Measurements from ENCODE around the gene KCNH1. TPM values are rescaled to one million over a fixed set of nuclear protein-coding genes. Genes with fewer than 3 reads are reported as not detected.

KCNH1 gene
- total RNA-seq, 1 donor from 2014 or later, result 0.10 TPM

GRCh38 chr1:210876275-210876674 lies 257.7 kb downstream of the KCNH1 start:
- DNase-seq (ENCODE audit: low spot score), result no peak
- no peaks in the 10 kb centered on the region for H3K36me3 Mint-ChIP-seq (ENCODE audit: low read depth, unreplicated experiment)
- H3K27me3 Mint-ChIP-seq (ENCODE audit: unreplicated experiment), result peaks cover 2% of the 10 kb centered on the region
- no peak overlapping the region for H3K27ac Mint-ChIP-seq (ENCODE audit: unreplicated experiment)
- H3K4me1 Mint-ChIP-seq (ENCODE audit: unreplicated experiment), result no peaks in the 10 kb centered on the region
- H3K9me3 Mint-ChIP-seq (ENCODE audit: unreplicated experiment), result no peaks in the 10 kb centered on the region
- no peak overlapping the region for H3K4me3 Mint-ChIP-seq (ENCODE audit: unreplicated experiment)
- TF ChIP-seq CTCF (IDR thresholded peaks at IDR 0.05; ENCODE audit: unreplicated experiment), result no peak

GRCh38 chr1:210866532-210866931 lies 267.4 kb downstream of the KCNH1 start:
- H3K27ac Mint-ChIP-seq (ENCODE audit: unreplicated experiment), result no peak overlapping the region
- no peak for TF ChIP-seq CTCF (IDR thresholded peaks at IDR 0.05; ENCODE audit: unreplicated experiment)
- no peaks in the 10 kb centered on the region for H3K9me3 Mint-ChIP-seq (ENCODE audit: unreplicated experiment)
- no peaks in the 10 kb centered on the region for H3K4me1 Mint-ChIP-seq (ENCODE audit: unreplicated experiment)
- DNase-seq (ENCODE audit: low spot score), result no peak
- no peaks in the 10 kb centered on the region for H3K36me3 Mint-ChIP-seq (ENCODE audit: low read depth, unreplicated experiment)
- H3K27me3 Mint-ChIP-seq (ENCODE audit: unreplicated experiment), result no peaks in the 10 kb centered on the region
- H3K4me3 Mint-ChIP-seq (ENCODE audit: unreplicated experiment), result no peak overlapping the region

GRCh38 chr1:210857705-210858104 lies 276.2 kb downstream of the KCNH1 start:
- Mint-ChIP-seq H3K4me1 (ENCODE audit: unreplicated experiment) (no peaks in the 10 kb centered on the region), H3K27ac (ENCODE audit: unreplicated experiment) (no peak overlapping the region), H3K36me3 (ENCODE audit: low read depth, unreplicated experiment) (no peaks in the 10 kb centered on the region)

GRCh38 chr1:210857146-210857663 lies 276.7 kb downstream of the KCNH1 start:
- Mint-ChIP-seq H3K9me3 (ENCODE audit: unreplicated experiment) (no peaks in the 10 kb centered on the region), H3K4me1 (ENCODE audit: unreplicated experiment) (no peaks in the 10 kb centered on the region), H3K27me3 (ENCODE audit: unreplicated experiment) (no peaks in the 10 kb centered on the region), H3K27ac (ENCODE audit: unreplicated experiment) (no peak overlapping the region), H3K36me3 (ENCODE audit: low read depth, unreplicated experiment) (no peaks in the 10 kb centered on the region), H3K4me3 (ENCODE audit: unreplicated experiment) (no peak overlapping the region)
- TF ChIP-seq CTCF (IDR thresholded peaks at IDR 0.05; ENCODE audit: unreplicated experiment), result no peak
- no peak for DNase-seq (ENCODE audit: low spot score)

More at GRCh38 chr1:210857705-210858104, 276.2 kb downstream of the KCNH1 start:
- H3K9me3 Mint-ChIP-seq (ENCODE audit: unreplicated experiment), result no peaks in the 10 kb centered on the region
- DNase-seq (ENCODE audit: low spot score), result no peak
- H3K27me3 Mint-ChIP-seq (ENCODE audit: unreplicated experiment), result no peaks in the 10 kb centered on the region
- no peak for TF ChIP-seq CTCF (IDR thresholded peaks at IDR 0.05; ENCODE audit: unreplicated experiment)
- no peak overlapping the region for H3K4me3 Mint-ChIP-seq (ENCODE audit: unreplicated experiment)

GRCh38 chr1:210855440-210855839 lies 278.5 kb downstream of the KCNH1 start:
- Mint-ChIP-seq H3K27ac (ENCODE audit: unreplicated experiment) (no peak overlapping the region), H3K36me3 (ENCODE audit: low read depth, unreplicated experiment) (no peaks in the 10 kb centered on the region), H3K9me3 (ENCODE audit: unreplicated experiment) (no peaks in the 10 kb centered on the region), H3K27me3 (ENCODE audit: unreplicated experiment) (no peaks in the 10 kb centered on the region), H3K4me3 (ENCODE audit: unreplicated experiment) (no peak overlapping the region), H3K4me1 (ENCODE audit: unreplicated experiment) (no peaks in the 10 kb centered on the region)
- DNase-seq (ENCODE audit: low spot score), result no peak
- no peak for TF ChIP-seq CTCF (IDR thresholded peaks at IDR 0.05; ENCODE audit: unreplicated experiment)

All from endothelial cell (in vitro differentiated cells).